H1 (cell line): ENCODE data around the gene KLF13. TPM values are rescaled to one million over a fixed set of nuclear protein-coding genes. Genes with fewer than 3 reads are reported as not detected.
A peak's percentile ranks its signal among the peaks of the same experiment; 100 is the strongest.

ENCODE experiments used
- CTCF ChIA-PET: fragments of 300-600 bp; sonication (Branson Sonifier 250); formaldehyde crosslinking; loops from one replicate; lab custom pipeline; 2021; ENCODE audit not compliant: partially characterized antibody; lab: Charles Lee
- POLR2A ChIA-PET: fragments of 300-600 bp; sonication (Branson Sonifier 250); formaldehyde crosslinking; loops from one replicate; lab custom pipeline; 2021; ENCODE audit warnings: inconsistent platforms; ENCODE audit not compliant: partially characterized antibody; lab: Charles Lee
- DNase-seq, 2 experiments: peaks; one replicate each; pipeline versions ENCODE4 v3.0.0 to v3.0.0-alpha.2; 2010 to 2022; ENCODE audit warnings: low spot score in 2 of 2, low read depth in 1 of 2, mixed read lengths in 1 of 2
- FAIRE-seq: peaks from 2 replicates; lab custom pipeline; 2011; peaks lifted over from hg19 to GRCh38; lab: Jason Lieb, UNC
- H2AFZ ChIP-seq: 2 replicates; pipeline ENCODE4 v1.8.1; 2012; ENCODE audit warnings: low read length, inconsistent platforms
- H2AK5ac ChIP-seq: 2 replicates; pipeline ENCODE4 v1.6.1; 2013; ENCODE audit warnings: low read depth, low read length
- H2BK120ac ChIP-seq: replicated peaks from 2 replicates; pipeline ENCODE3; 2013; ENCODE audit warnings: low read depth, low read length, inconsistent platforms
- H2BK12ac ChIP-seq: 2 replicates; pipeline ENCODE4 v1.6.1; 2013; ENCODE audit warnings: low read depth, low read length
- H2BK15ac ChIP-seq: 2 replicates; pipeline ENCODE4 v1.6.1; 2013; ENCODE audit warnings: low read length
- H2BK20ac ChIP-seq: 2 replicates; pipeline ENCODE4 v1.6.1; 2013; ENCODE audit warnings: low read length
- H2BK5ac ChIP-seq: 2 replicates; pipeline ENCODE4 v1.6.1; 2013; ENCODE audit warnings: low read depth, low read length
- H3K14ac ChIP-seq: 2 replicates; pipeline ENCODE4 v1.6.1; 2013; ENCODE audit warnings: inconsistent platforms; ENCODE audit not compliant: insufficient read length
- H3K18ac ChIP-seq: 2 replicates; pipeline ENCODE4 v1.6.1; 2013; ENCODE audit warnings: low read length; ENCODE audit errors: extremely low read depth
- H3K23ac ChIP-seq: 2 replicates; pipeline ENCODE4 v1.6.1; 2013; ENCODE audit warnings: inconsistent platforms; ENCODE audit not compliant: insufficient read length
- H3K23me2 ChIP-seq: 2 replicates; pipeline ENCODE4 v1.6.1; 2013; ENCODE audit warnings: low read depth, low read length
- H3K27ac ChIP-seq: 2 replicates; pipeline ENCODE4 v1.6.1; 2011; ENCODE audit warnings: low read depth, low read length, inconsistent platforms
- H3K27me3 ChIP-seq, 4 experiments: replicated peaks in 1 of 4; 1 replicate in 1 of 4; 2 replicates in 3 of 4; pipeline versions ENCODE4 v1.6.1 to v1.8.1; 2011 to 2013; ENCODE audit warnings: low read length in 3 of 4, mild to moderate bottlenecking in 3 of 4, inconsistent platforms in 2 of 4, mixed read lengths in 2 of 4, moderate library complexity in 1 of 4; ENCODE audit not compliant: control insufficient read depth in 3 of 4, insufficient read depth in 3 of 4; ENCODE audit errors: extremely low read depth in 1 of 4
- H3K36me3 ChIP-seq, 4 experiments: 2 replicates each; pipeline versions ENCODE4 v1.6.1 to v1.8.1; 2011 to 2013; ENCODE audit warnings: mild to moderate bottlenecking in 4 of 4, low read length in 3 of 4, moderate library complexity in 2 of 4, control low read depth in 1 of 4, inconsistent platforms in 1 of 4; ENCODE audit not compliant: insufficient read depth in 4 of 4, control insufficient read depth in 2 of 4
- H3K4ac ChIP-seq: replicated peaks from 2 replicates; pipeline ENCODE3; 2013; ENCODE audit warnings: low read length, low read depth, mixed read lengths, inconsistent platforms; ENCODE audit not compliant: insufficient read length
- H3K4me1 ChIP-seq, 4 experiments: replicated peaks in 1 of 4; 1 replicate in 1 of 4; 2 replicates in 3 of 4; pipeline versions ENCODE4 v1.6.1 to v1.8.1; 2011 to 2013; ENCODE audit warnings: low read length in 3 of 4, inconsistent platforms in 2 of 4, mixed read lengths in 1 of 4; ENCODE audit not compliant: insufficient read depth in 4 of 4, control insufficient read depth in 3 of 4
- H3K4me2 ChIP-seq, 2 experiments: 2 replicates each; pipeline versions ENCODE4 v1.6.1 to v1.8.1; 2011 to 2013; ENCODE audit warnings: low read depth in 2 of 2, low read length in 2 of 2, control low read depth in 1 of 2, inconsistent platforms in 1 of 2, mild to moderate bottlenecking in 1 of 2; ENCODE audit not compliant: insufficient read depth in 1 of 2
- H3K4me3 ChIP-seq, 4 experiments: fragments of 200-600, 300-600 bp in 1 of 4; sonication (generic), shearing (Covaris generic), sonication (Bioruptor Twin) in 1 of 4; 2 replicates each; pipeline versions ENCODE4 v1.5.1 to v1.8.1; 2011 to 2016; ENCODE audit warnings: low read length in 4 of 4, low read depth in 3 of 4, control low read depth in 2 of 4, inconsistent platforms in 2 of 4, mild to moderate bottlenecking in 2 of 4, mixed read lengths in 1 of 4, moderate library complexity in 1 of 4; ENCODE audit not compliant: insufficient read depth in 2 of 4; ENCODE audit errors: extremely low read depth in 1 of 4
- H3K56ac ChIP-seq: replicated peaks from 2 replicates; pipeline ENCODE3; 2013; ENCODE audit warnings: low read depth, mild to moderate bottlenecking, mixed read lengths, low read length, inconsistent platforms; ENCODE audit not compliant: insufficient read length
- H3K79me1 ChIP-seq: 2 replicates; pipeline ENCODE4 v1.6.1; 2013; ENCODE audit warnings: low read depth, low read length, control low read depth
- H3K79me2 ChIP-seq, 2 experiments: 2 replicates each; pipeline versions ENCODE4 v1.6.1 to v1.8.1; 2012 to 2013; ENCODE audit warnings: low read length in 2 of 2, mild to moderate bottlenecking in 2 of 2, inconsistent platforms in 1 of 2; ENCODE audit not compliant: insufficient read depth in 2 of 2, control insufficient read depth in 1 of 2
- H3K9ac ChIP-seq, 4 experiments: replicated peaks in 1 of 4; 1 replicate in 1 of 4; 2 replicates in 3 of 4; pipeline versions ENCODE4 v1.6.1 to v1.8.1; 2011 to 2013; ENCODE audit warnings: low read depth in 3 of 4, low read length in 3 of 4, control low read depth in 2 of 4, mild to moderate bottlenecking in 2 of 4, moderate library complexity in 2 of 4, inconsistent platforms in 1 of 4; ENCODE audit errors: extremely low read depth in 1 of 4
- H3K9me3 ChIP-seq, 2 experiments: 2 replicates each; pipeline versions ENCODE4 v1.6.1 to v1.8.1; 2012 to 2013; ENCODE audit warnings: mild to moderate bottlenecking in 2 of 2, moderate library complexity in 2 of 2, control low read depth in 1 of 2, inconsistent platforms in 1 of 2, low read depth in 1 of 2, low read length in 1 of 2, mixed read lengths in 1 of 2; ENCODE audit not compliant: insufficient read depth in 2 of 2
- H4K20me1 ChIP-seq, 2 experiments: replicated peaks in 1 of 2; 2 replicates each; pipeline versions ENCODE3 to v1.8.1; 2011 to 2013; ENCODE audit warnings: inconsistent platforms in 2 of 2, low read length in 2 of 2, mild to moderate bottlenecking in 1 of 2; ENCODE audit not compliant: insufficient read depth in 2 of 2, control insufficient read depth in 1 of 2
- H4K5ac ChIP-seq: 2 replicates; pipeline ENCODE4 v1.6.1; 2013; ENCODE audit warnings: low read length, low read depth, mixed read lengths, inconsistent platforms; ENCODE audit not compliant: insufficient read length
- H4K8ac ChIP-seq: 2 replicates; pipeline ENCODE4 v1.8.0; 2013; ENCODE audit warnings: mild to moderate bottlenecking, moderate library complexity, low read length, inconsistent platforms; ENCODE audit not compliant: insufficient read depth; ENCODE audit errors: extremely low read depth
- H4K91ac ChIP-seq: replicated peaks from 2 replicates; pipeline ENCODE3; 2013; ENCODE audit warnings: low read length, mixed read lengths, inconsistent platforms; ENCODE audit not compliant: insufficient read length
- HDAC6 ChIP-seq: IDR thresholded peaks from one replicate; pipeline ENCODE4 v1.7.1; 2012; ENCODE audit warnings: low read depth, mild to moderate bottlenecking, inconsistent platforms, low read length, moderate library complexity
- JUN ChIP-seq: IDR thresholded peaks from 2 replicates; pipeline ENCODE4 v1.6.1; 2011; ENCODE audit warnings: low read depth, mild to moderate bottlenecking, improper control_type of control experiment, low read length
- RAD21 ChIP-seq, 2 experiments: IDR thresholded peaks in 1 of 2; conservative IDR thresholded peaks in 1 of 2; 2 replicates each; pipeline ENCODE4 v1.6.1; 2011; ENCODE audit warnings: low read depth in 2 of 2, low read length in 2 of 2, improper control_type of control experiment in 1 of 2, inconsistent platforms in 1 of 2, mild to moderate bottlenecking in 1 of 2, moderate library complexity in 1 of 2
- SP4 ChIP-seq: IDR thresholded peaks from 2 replicates; pipeline ENCODE4 v1.6.1; 2012; ENCODE audit warnings: low read length, inconsistent platforms
- YY1 ChIP-seq: IDR thresholded peaks from 2 replicates; pipeline ENCODE4 v1.6.1; 2011; ENCODE audit warnings: low read depth, mild to moderate bottlenecking, low read length
- WGBS, 2 experiments: shearing (Covaris generic) in 1 of 2; methylation state at CpG; one replicate each; pipeline versions ENCODE4 v1.1.6 to v1.1.7; 2013 to 2015; ENCODE audit warnings: low lambda C conversion rate in 2 of 2, mixed read lengths in 2 of 2, inconsistent platforms in 1 of 2, low coverage in 1 of 2, missing lambda C conversion rate in 1 of 2; ENCODE audit not compliant: insufficient replicate concordance in 2 of 2, insufficient coverage in 1 of 2, insufficient read length in 1 of 2; ENCODE audit errors: extremely low coverage in 1 of 2, missing lambda C conversion rate in 1 of 2; 5-methylcytosine and 5-hydroxymethylcytosine counted together
- polyA plus RNA-seq, 7 experiments: library from polyadenylated mRNA; depleted of rRNA in 3 of 7; stranded (reverse) in 5 of 7; unstranded in 2 of 7; fragments of >200 nt in 5 of 7; fragments of 200-250 nt in 2 of 7; gene quantifications; 1 replicate in 5 of 7; 2 replicates in 1 of 7; 4 replicates in 1 of 7; pipeline versions ENCODE4 v1.2.1 to v1.2.3, GENCODE V29; 2011 to 2013; ENCODE audit warnings: missing spikeins in 2 of 7, mixed read lengths in 2 of 7
- total RNA-seq: library from RNA; stranded (reverse); fragmentation: NEBNext Ultra II Directional; extraction: Animal tissue kit (Norgen Biotek cat#: 25700); gene quantifications from 2 replicates; pipeline ENCODE4 v1.2.1, GENCODE V29; 2021

The KLF13 gene
- total and polyA plus RNA-seq, 2 of the 8 experiments (the other 6 are each of a cell fraction or from before 2014, with no cell fraction given): 18.3 to 33.4 TPM

GRCh38 chr15:31399544-31400171 lies 73.0 kb downstream of the KLF13 start:
- WGBS, 2 experiments: 93% methylated on average over 8 of the region's 8 CpGs; no CpG with 5 or more reads in 1 of the 2 experiments
- no peaks in the 10 kb centered on the region for H3K79me1 ChIP-seq
- ChIA-PET POLR2A (no interaction called here), CTCF (interaction anchor here (1.3 to 1.9 kb wide), 3 partner anchors 35 to 91 kb away, joined by 3 to 7 read pairs (median 4); no protein-coding TSS in a partner anchor)
- H4K91ac ChIP-seq: peak overlapping the region; percentile 40
- no peak overlapping the region for H4K5ac ChIP-seq
- no peak overlapping the region for H3K18ac ChIP-seq
- H2AFZ ChIP-seq: no peak overlapping the region
- H2BK120ac ChIP-seq: no peak overlapping the region
- no peaks in the 10 kb centered on the region for H3K79me2 ChIP-seq
- TF ChIP-seq RAD21 (IDR thresholded peaks at IDR 0.05 in 1 of 2, conservative IDR thresholded peaks at IDR 0.05 in 1 of 2; ENCODE audit: low read depth in 2 of 2, low read length in 2 of 2) (no peak), SP4 (no peak), YY1 (no peak), HDAC6 (no peak), JUN (no peak)
- no peaks in the 10 kb centered on the region for H3K23me2 ChIP-seq
- H3K4me2 ChIP-seq: no peak overlapping the region
- no peaks in the 10 kb centered on the region for H3K36me3 ChIP-seq
- no peak overlapping the region for H3K14ac ChIP-seq
- H4K20me1 ChIP-seq: no peaks in the 10 kb centered on the region
- H3K4ac ChIP-seq: peak overlapping the region; percentile 35
- peaks cover 0 to 19% (median 9%) of the 10 kb centered on the region in 4 experiments; a peak in 4 of 7 replicates for H3K4me1 ChIP-seq
- no peak overlapping the region for H3K56ac ChIP-seq
- H3K4me3 ChIP-seq: no peak overlapping the region
- no peaks in the 10 kb centered on the region; a peak in 1 of 4 replicates for H3K9me3 ChIP-seq
- H3K23ac ChIP-seq: no peak overlapping the region
- DNase-seq (no peak), FAIRE-seq (no peak)
- H3K27me3 ChIP-seq: no peaks in the 10 kb centered on the region; a peak in 2 of 7 replicates
- no peak overlapping the region for H2BK5ac ChIP-seq
- H3K9ac ChIP-seq: no peak overlapping the region
- H2BK12ac ChIP-seq: no peak overlapping the region; the same call in 1 of the 2 replicates
- H2BK20ac ChIP-seq: peak overlapping the region; percentile 43; the same call in 1 of the 2 replicates
- H2AK5ac ChIP-seq: no peak overlapping the region
- H3K27ac ChIP-seq: no peak overlapping the region
- peak overlapping the region; percentile 40; the same call in 1 of the 2 replicates for H2BK15ac ChIP-seq
- H4K8ac ChIP-seq: peak overlapping the region; percentile 57; the same call in 1 of the 2 replicates
